Left lung (tissue), 14 donors: ENCODE data around the gene KANSL3. TPM values are rescaled to one million over a fixed set of nuclear protein-coding genes. Genes with fewer than 3 reads are reported as not detected.

Experiments
- ATAC-seq: fragments of 200-7000 bp; cut with Tn5 transposase; one replicate; pipeline ENCODE4 v1.9.1; 2020; ENCODE audit warnings: moderate library complexity
- DNase-seq, 4 donors: peaks; one replicate each; pipeline ENCODE4 v3.0.0-alpha.2; 2013 to 2020
- H3K27ac ChIP-seq, 2 donors: fragments of 200-600 bp; sonication (generic) in 1 of 2; one replicate each; pipeline versions ENCODE4 v1.5.0 to v1.8.0; 2020 to 2021
- H3K27me3 ChIP-seq, 2 donors: fragments of 200-600 bp; sonication (generic) in 1 of 2; one replicate each; pipeline versions ENCODE4 v1.5.0 to v1.8.0; 2020 to 2021
- H3K36me3 ChIP-seq, 2 donors: fragments of 200-600 bp; sonication (generic) in 1 of 2; one replicate each; pipeline versions ENCODE4 v1.5.0 to v1.8.0; 2020 to 2021
- H3K4me1 ChIP-seq, 2 donors: fragments of 200-600 bp; one replicate each; pipeline ENCODE4 v1.8.0; 2021
- H3K4me3 ChIP-seq, 2 donors: fragments of 200-600 bp; sonication (generic) in 1 of 2; one replicate each; pipeline versions ENCODE4 v1.5.0 to v1.8.0; 2020 to 2021; ENCODE audit warnings: mild to moderate bottlenecking in 1 of 2
- H3K9me3 ChIP-seq, 2 donors: fragments of 200-600 bp; sonication (generic) in 1 of 2; one replicate each; pipeline versions ENCODE4 v1.5.0 to v1.8.0; 2020 to 2021
- CTCF ChIP-seq, 2 donors: fragments of 200-600 bp; sonication (generic) in 1 of 2; IDR thresholded peaks; one replicate each; pipeline versions ENCODE4 v1.5.0 to v1.8.0; 2021; ENCODE audit warnings: antibody characterized with exemption in 2 of 2
- intact Hi-C, 2 donors: fragments of 100-400 bp; cut with DNase I; formaldehyde crosslinking; loops; one replicate each; pipeline versions ENCODE4 v1.11.2 to v1.14.2; 2022
- long read RNA-seq, 12 donors: library from polyadenylated mRNA in 2 of 12; unstranded in 2 of 12; transcript quantifications; one replicate each; pipeline ENCODE4 v2.0.0 and lab custom pipeline, GENCODE V29; 2019 to 2026
- polyA plus RNA-seq, 6 donors: library from polyadenylated mRNA; unstranded; fragments of 120-200 nt; gene quantifications; one replicate each; pipeline ENCODE4 v1.2.1, GENCODE V29; 2013; ENCODE audit not compliant: insufficient read length in 6 of 6
- total RNA-seq, 2 donors: library from RNA; stranded (reverse); fragmentation: NEBNext Ultra II Directional; extraction: Animal tissue kit (Norgen Biotek cat#: 25700); gene quantifications; one replicate each; pipeline ENCODE4 v1.2.1, GENCODE V29; 2021
- donor health status: DM: no; HTN: yes; CAD: no.
- donor health status: DM: no; HTN: no; CAD: no.

The KANSL3 gene
- total RNA-seq (10 to 100 TPM; 39.9 to 41.2 TPM), polyA plus RNA-seq (10 to 100 TPM; 51.8 to 61.5 (median 55.5) TPM)
- long read RNA-seq, donor 1, partial matches to known transcripts, result 6 of 8 reads
- long read RNA-seq, donor 1, other reads (novel, unspliced or antisense), result 0 of 8 reads
- long read RNA-seq, donor 2, partial matches to known transcripts, result 0 of 3 reads
- long read RNA-seq, donor 2, other reads (novel, unspliced or antisense), result 0 of 3 reads
- long read RNA-seq, donor 3, full-length matches to known transcripts, result 1 of 1 reads
- long read RNA-seq, donor 3, partial matches to known transcripts, result 0 of 1 reads
- long read RNA-seq, donor 3, other reads (novel, unspliced or antisense), result 0 of 1 reads
- long read RNA-seq, donor 4, result 0 reads
- long read RNA-seq, donor 5, full-length matches to known transcripts, result 3 of 3 reads
- long read RNA-seq, donor 5, partial matches to known transcripts, result 0 of 3 reads
- long read RNA-seq, donor 5, other reads (novel, unspliced or antisense), result 0 of 3 reads
- long read RNA-seq, donor 6, full-length matches to known transcripts, result 3 of 3 reads
- long read RNA-seq, donor 6, partial matches to known transcripts, result 0 of 3 reads
- long read RNA-seq, donor 6, other reads (novel, unspliced or antisense), result 0 of 3 reads
- long read RNA-seq, donor 7, result 0 reads
- long read RNA-seq, donor 8, result 0 reads
- long read RNA-seq, donor 9, result 0 reads
- long read RNA-seq, donor 10, partial matches to known transcripts, result 2 of 3 reads
- long read RNA-seq, donor 10, other reads (novel, unspliced or antisense), result 1 of 3 reads
- long read RNA-seq, donor 11, partial matches to known transcripts, result 0 of 2 reads
- long read RNA-seq, donor 11, other reads (novel, unspliced or antisense), result 0 of 2 reads
- long read RNA-seq, donor 12, full-length matches to known transcripts, result 3 of 3 reads
- long read RNA-seq, donor 12, partial matches to known transcripts, result 0 of 3 reads
- long read RNA-seq, donor 12, other reads (novel, unspliced or antisense), result 0 of 3 reads

- Histone ChIP-seq H3K9me3 (no peaks in the 10 kb centered on the region), H3K4me3 (peak within 1 kb of the TSS; percentile 63 to 73), H3K27me3 (no peaks in the 10 kb centered on the region), H3K27ac (peak within 1 kb of the TSS; percentile 89 to 96), H3K36me3 (peaks cover 0 to 19% of the 10 kb centered on the region in 2 donors), H3K4me1 (peaks cover 21 to 43% of the 10 kb centered on the region in 2 donors)
- intact Hi-C loops, result no loop called here
- TF ChIP-seq CTCF (IDR thresholded peaks at IDR 0.05), result no peak
- ATAC-seq (peak; percentile 94), DNase-seq (peak; percentile 94 to 98 (median 96))
These were observed at the start of gene KANSL3 for GRCh38 chr2:96638144-96639121. KANSL3 (minus strand) TSS chr2:96638312; CDS start chr2:96637135, 1,177 bp downstream.

- no peaks in the 10 kb centered on the region for H3K27me3 ChIP-seq
- no peak overlapping the region for H3K27ac ChIP-seq
- TF ChIP-seq CTCF (IDR thresholded peaks at IDR 0.05), result no peak
- H3K4me1 ChIP-seq, result peaks cover 0 to 13% of the 10 kb centered on the region in 2 donors
- DNase-seq (no peak), ATAC-seq (no peak)
- intact Hi-C loops, result no loop called here
- no peak overlapping the region for H3K4me3 ChIP-seq
- no peaks in the 10 kb centered on the region for H3K9me3 ChIP-seq
- no peaks in the 10 kb centered on the region for H3K36me3 ChIP-seq
These were observed 49.2 kb upstream of the KANSL3 start for GRCh38 chr2:96687266-96687665.

GRCh38 chr2:96685577-96686459, 47.7 kb upstream of the KANSL3 start:
- TF ChIP-seq CTCF (IDR thresholded peaks at IDR 0.05), result no peak
- no peak overlapping the region for H3K27ac ChIP-seq
- no peaks in the 10 kb centered on the region for H3K9me3 ChIP-seq
- no peak overlapping the region for H3K4me3 ChIP-seq
- H3K36me3 ChIP-seq, result no peaks in the 10 kb centered on the region
- DNase-seq, result peak in 2 of 4 donors; percentile 37 to 74
- H3K27me3 ChIP-seq, result no peaks in the 10 kb centered on the region
- peak; percentile 64 for ATAC-seq
- H3K4me1 ChIP-seq, result peaks cover 0 to 13% of the 10 kb centered on the region in 2 donors
- intact Hi-C loops, result no loop called here

GRCh38 chr2:96684883-96685576, 46.9 kb upstream of the KANSL3 start:
- peaks cover 0 to 15% of the 10 kb centered on the region in 2 donors for H3K4me1 ChIP-seq
- H3K27me3 ChIP-seq, result no peaks in the 10 kb centered on the region
- intact Hi-C loops, result no loop called here
- H3K27ac ChIP-seq, result no peak overlapping the region
- ATAC-seq (peak; percentile 9), DNase-seq (peak in 2 of 4 donors; percentile 53 to 63)
- no peaks in the 10 kb centered on the region for H3K36me3 ChIP-seq
- H3K4me3 ChIP-seq, result no peak overlapping the region
- no peak for TF ChIP-seq CTCF (IDR thresholded peaks at IDR 0.05)
- H3K9me3 ChIP-seq, result no peaks in the 10 kb centered on the region
